NCI-H1694 (cell line): ENCODE data around the gene FOXN4.

Experiments used
- DNase-seq: peaks from one replicate; lab custom pipeline; 2025; lab: John Stamatoyannopoulos, UW

The FOXN4 gene

DNA sequence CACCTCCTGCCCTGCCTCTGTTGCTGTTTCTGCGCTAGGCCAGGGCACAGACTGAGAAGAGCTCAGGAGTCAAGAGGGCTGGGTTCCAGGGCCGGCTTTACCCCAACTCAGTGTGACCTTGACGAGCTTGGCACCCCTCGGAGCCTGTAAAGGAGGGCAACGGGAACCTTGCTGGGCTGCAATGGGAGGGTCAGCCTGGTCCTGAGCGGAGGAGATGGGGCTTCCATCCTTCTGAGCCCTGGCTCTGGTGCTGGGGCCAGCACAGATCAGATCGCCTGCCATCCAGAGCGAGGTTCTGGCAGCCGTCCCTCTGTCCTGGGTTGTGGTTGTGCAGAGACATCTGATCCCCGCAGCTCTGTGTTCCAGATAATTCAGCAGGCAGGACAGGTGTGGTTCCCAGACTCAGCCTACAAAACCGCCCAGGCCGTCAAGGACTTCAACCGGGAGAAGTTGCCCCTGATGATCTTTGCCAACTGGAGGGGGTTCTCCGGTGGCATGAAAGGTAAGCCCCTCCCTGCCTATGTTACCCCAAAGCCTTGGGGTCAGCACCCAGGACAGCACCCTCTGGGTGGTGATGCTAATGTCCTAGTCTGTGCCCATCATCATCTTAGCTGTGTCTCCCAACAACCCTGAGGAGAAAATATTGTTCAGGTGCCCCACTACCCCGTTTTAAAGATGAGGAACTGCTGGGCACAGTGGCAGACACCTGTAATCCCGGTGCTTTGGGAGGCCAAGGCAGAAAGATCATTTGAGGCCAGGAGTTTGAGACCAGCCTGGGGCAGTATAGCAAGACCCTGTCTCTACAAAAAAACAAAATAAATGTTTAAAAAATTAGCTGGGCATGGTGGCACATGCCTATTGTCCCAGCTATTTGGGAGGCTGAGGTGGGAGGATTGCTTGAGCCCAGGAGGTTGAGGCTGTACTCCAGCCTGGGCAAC, 50.2 kb downstream of the FOXN4 start:
- no peak for DNase-seq

DNA sequence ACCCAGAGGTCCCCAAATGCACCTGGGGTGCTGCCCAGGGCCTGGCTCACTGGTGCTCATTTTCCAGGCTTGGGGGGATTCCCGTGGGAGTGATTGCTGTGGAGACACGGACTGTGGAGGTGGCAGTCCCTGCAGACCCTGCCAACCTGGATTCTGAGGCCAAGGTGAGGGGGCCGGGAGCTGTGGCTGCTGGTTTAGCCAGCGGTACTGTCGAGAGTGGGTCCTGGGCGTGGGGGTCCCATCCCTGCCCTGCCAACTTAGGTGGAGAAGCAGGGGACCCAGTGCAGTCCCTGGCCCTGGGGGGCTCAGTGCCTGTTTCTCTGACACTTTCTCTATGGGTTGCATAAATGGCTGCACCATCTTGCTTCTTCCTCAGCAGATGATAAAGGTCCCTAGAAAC, 50.9 kb downstream of the FOXN4 start:
- DNase-seq: no peak

DNA sequence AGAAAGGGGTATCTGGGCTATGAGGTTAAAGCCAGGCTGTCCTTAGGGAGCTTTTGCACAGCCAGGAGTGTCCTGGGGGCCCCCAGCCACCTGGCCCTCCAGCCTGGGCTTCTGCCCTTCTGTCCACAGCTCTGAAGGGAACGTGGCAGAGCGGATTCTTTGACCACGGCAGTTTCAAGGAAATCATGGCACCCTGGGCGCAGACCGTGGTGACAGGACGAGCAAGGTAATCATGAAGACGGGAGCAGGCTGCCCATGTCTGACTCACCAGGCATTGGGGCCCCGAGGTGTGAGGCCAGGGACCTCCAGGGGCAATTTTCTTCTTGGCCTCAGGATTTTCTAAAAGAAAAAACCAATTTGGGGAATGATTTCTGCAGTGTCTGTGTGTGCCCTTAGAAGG, 53.1 kb downstream of the FOXN4 start:
- DNase-seq: no peak

DNA sequence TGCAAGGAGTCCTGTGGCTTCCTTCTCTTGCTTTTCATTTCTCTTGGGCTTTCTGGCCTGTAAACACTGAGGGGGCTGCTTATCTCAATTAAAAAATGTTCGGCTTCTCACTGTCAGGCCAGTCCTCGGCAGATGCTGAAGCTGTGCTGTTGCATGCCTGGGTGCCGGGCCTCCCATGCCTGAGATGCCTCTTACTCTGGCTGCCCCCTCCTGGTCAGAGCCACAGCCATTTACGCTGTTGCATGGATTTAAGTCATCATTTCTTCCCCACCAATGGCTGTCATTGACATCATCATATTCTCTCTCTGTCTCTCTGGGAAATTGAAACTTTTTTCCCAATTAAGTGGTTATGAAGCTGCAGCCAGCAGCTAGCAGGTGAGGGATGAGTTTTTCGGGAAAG, 53.7 kb downstream of the FOXN4 start:
- DNase-seq: no peak

DNA sequence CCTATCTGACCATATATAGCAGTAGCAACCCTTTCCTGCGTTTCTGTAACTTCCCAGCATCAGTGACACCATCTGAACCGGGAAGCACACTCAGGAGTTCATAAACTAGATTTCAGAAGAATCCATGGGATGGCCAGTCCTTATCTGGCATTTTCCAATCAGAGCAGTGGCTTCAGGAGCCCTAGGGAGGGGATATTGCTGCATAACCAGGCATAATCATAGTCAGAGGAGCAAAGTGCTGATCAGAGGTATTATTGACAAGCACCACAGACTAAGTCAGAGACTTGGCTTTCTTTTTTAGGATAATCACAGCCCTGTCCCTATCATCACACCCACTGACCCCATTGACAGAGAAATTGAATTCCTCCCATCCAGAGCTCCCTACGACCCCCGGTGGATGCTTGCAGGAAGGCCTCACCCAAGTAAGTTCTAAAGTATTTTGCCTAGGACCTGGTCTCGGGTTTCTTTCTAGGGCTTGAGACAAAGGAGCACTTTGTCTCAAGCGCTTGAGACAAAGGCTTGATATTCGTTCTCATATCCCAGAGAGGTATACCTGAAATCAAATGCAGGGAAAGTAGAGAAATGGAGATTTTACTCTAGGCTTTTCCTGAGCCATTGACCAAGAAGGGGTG, 55.1 kb downstream of the FOXN4 start:
- DNase-seq: no peak

DNA sequence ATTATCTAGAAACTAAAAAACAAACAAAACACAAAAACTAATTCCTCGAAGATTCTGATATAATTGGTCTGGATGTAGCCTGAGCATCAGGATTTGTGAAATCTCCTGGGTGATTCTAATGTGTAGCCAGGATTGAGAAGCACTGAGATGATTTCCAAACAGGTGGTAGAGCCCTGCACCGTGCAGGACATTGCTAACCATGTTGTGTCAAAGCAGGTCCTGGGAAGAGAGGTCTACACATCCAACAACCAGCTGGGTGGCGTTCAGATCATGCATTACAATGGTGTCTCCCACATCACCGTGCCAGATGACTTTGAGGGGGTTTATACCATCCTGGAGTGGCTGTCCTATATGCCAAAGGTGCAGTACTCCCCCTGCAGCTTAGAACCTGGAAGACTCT, 56.3 kb downstream of the FOXN4 start:
- DNase-seq: no peak

DNA sequence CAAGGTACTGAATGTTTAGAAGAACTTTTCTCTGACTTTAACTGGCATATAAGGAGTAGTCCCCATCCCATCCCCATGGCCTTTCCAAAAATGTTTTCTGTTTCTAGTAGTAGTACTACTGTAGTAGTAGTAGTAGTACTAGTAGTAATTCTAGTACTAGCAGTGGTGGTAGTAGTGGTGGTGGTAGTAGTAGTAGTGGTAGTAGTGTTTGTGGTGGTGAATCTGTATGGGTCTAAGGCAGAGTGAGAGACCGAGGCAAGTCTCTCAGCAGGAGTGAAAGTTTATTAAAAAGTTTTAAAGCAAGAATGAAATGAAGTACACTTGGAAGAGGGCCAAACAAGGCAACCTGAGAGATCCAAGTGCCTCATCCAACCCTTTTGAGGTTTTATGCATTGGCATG, 58.6 kb downstream of the FOXN4 start:
- no peak for DNase-seq

DNA sequence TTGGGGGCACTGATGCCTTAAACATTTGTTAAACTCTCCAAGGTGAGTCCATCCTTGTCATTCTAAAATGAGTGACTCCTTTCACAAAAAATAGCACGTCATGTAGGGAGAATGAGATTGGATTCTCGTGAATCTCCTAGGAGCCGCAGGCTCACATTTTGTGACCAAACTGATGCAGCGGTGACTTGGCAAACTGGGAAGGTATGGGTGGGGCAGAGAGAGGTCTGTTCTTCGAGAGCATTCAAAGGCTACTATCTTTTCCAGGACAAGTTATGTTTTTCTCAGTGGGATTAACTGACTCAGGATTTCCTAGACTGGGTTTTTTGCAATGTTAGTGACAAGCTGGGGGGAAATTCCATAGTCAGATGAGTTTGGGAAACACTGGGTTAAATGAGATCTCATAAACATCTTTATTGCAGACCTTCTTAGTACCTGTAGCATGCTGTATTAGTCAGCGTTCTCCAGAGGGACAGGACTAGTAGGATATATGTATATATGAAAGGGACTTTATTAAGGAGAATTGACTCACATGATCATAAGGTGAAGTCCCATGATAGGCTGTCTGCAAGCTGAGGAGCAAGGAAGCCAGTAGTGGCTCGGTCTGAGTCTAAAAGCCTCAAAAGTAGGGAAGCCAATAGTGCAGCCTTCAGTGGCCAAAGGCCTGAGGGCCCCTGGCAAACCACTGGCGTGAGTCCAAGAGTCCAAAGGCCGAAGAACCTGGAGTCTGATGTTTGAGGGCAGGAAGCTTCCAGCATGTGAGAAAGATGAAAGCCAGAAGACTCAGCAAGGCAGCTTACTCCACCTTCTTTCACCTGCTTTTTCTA, 61.0 kb downstream of the FOXN4 start:
- no peak for DNase-seq

DNA sequence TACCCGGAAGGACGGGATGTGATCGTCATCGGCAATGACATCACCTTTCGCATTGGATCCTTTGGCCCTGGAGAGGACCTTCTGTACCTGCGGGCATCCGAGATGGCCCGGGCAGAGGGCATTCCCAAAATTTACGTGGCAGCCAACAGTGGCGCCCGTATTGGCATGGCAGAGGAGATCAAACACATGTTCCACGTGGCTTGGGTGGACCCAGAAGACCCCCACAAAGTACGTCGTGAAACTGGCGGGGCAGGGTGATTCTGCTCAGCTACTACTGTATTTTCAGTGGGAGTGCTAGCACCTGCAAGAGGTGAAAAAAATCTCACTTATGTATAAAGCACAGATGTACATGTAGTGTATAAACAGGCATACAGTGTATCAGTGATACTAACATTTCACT, 62.9 kb downstream of the FOXN4 start:
- DNase-seq: no peak

DNA sequence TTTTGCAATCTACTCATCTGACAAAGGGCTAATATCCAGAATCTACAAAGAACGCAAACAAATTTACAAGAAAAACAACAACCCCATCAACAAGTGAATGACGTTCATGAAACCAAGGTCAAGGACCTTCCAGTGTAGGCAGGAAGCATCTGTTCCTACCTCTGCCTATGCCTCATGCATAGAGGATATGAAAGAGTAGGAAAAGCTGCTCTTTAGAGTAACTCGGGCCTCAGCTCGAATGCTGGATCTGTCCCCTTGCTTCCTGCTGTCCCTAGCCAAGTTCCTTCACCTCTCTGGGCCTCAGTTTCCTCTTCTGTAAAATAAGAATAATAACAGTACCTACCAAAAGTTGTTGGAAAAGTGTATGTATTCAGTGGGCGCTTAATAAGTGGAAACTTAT, 65.0 kb downstream of the FOXN4 start:
- DNase-seq: no peak

DNA sequence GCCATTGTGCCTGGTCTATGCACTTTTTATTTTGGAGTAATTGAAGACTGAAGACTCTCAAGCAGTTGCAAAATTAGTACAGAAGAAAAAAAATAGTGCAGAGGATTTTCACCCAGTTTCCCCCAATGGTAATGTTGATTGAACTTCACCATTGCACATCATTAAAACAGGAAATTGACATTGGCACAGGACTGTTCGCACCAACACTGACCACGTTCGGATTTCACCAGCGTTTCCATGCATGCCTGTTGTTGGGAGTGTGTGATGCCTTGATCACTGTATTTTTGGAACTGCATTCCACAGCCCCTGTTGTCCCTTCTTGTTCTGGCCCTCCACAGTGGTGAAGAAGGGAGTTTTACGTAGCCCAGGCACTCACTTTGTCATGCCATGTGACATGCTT, 67.1 kb downstream of the FOXN4 start:
- no peak for DNase-seq

DNA sequence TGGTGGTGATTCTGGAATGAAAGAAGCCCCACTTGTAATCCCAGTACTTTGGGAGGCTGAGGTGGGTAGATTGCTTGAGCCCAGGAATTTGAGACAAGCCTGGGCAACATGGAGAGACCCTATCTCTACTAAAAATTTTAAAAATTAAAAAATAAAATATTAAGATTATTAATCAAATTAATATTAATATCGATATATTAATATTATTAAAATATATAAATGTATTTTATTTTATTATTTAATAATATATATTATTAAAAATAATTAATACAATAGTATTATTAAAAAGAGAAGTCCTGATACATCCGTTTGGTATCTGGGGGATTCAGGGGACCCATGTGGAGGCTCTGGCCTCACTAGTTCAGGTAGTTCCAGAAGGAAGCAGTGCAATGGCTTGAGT, 68.7 kb downstream of the FOXN4 start:
- no peak for DNase-seq

DNA sequence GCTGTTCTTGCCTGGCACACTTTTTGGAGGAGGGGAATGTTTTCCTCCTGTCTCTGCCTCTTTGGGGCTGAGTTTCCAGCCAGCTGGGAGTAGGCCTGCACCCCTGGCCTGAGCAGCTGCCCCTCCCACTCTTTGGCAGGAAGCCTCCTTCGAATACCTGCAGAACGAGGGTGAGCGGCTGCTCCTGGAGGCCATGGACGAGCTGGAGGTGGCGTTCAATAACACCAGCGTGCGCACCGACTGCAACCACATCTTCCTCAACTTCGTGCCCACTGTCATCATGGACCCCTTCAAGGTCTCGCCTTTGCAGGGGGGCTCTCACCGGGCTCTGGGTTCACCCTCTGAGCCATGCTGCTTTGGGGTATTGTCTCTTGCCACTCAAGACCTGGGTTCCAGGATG, 69.4 kb downstream of the FOXN4 start:
- DNase-seq: no peak

DNA sequence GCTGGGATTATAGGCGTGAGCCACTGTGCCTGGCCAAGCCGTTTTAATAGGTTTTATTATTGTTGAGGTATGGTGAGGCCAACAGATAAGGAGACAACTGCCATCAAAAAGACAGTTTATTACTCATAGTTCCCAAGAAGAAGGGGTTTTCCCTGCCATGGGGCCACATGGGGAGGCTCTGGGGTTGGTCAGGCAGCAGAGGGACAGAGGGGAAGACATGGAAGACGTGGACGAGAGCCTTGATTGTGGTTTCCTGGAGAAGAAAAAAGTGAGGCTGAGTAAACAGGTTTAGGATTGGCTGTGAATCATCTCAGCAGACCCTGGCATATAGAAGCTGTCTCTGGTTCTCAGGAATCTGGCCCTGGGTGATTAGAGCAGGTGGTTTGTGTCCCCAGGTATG, 69.9 kb downstream of the FOXN4 start:
- no peak for DNase-seq

DNA sequence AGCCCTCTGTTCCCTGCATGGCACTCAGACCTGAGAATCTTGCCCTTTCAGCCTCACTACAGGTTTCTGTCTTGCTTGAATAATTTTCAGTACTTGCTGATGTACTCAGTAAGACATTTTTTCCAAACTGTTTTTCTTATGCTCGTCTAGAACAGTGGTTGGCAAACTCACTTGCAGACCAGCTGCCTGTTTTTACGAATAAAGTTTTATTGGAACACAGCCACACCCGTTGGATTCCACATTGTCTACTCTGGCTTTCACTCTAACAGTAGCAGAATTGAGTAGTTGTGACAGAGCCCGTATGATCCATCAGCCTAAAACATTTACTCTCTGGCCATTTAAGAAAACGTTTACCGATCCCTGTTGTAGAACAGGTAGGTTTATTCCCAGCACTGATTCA, 72.8 kb downstream of the FOXN4 start:
- no peak for DNase-seq

DNA sequence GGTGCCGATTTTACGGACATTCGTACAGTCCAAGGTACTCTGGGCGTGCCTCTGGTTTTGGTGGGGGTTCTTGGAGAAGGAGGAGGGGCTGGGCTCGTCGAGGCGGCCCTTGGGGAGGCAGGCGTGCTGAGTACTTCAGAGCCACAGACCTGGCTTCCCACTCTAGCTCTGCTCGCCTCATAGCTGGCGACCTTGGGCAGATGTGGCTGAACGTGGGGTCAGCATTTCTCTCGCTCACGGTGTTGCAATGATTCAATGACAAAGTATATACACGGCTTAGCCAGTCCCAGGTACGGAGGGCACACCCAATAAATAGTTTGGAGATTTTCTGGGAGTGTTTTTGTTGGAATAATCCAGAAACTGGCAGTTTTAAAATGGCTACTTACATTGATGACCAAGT, 75.1 kb downstream of the FOXN4 start:
- no peak for DNase-seq

DNA sequence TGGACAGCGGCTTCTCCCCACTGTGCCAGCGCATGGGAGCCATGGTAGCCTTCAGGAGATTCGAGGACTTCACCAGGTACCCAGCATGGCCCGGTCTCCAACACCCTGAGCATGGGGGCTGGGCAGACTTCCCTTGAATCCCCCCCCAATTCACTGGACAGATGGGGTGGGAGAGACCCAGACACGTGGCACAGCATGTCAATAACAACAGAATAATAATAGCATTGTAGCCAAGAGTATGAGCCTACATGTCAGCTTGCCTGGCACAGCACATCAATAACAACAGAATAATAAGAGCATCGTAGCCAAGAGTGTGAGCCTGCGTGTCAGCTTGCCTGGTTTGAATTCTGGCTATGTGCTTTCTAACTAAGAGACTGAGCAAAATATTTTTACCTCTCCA, 76.4 kb downstream of the FOXN4 start:
- DNase-seq: no peak

DNA sequence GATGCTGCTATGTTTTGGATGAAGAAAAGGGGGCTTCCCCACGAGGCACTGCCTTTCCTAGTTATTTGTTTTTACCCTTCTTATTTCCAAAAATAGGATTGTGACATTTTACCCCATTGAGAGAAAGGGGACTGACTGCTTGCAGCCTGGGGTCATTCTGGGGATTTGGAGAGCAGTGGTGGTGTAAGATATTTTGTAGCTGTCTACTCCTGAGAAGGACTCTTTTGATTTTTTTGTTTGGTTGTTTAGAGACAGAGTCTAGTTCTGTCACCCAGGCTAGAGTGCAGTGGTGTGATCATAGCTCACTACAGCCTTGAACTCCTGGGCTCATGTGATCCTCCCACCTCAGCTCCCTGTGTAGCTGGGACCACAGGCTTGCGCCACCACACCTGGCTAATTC, 78.9 kb downstream of the FOXN4 start:
- DNase-seq: no peak

DNA sequence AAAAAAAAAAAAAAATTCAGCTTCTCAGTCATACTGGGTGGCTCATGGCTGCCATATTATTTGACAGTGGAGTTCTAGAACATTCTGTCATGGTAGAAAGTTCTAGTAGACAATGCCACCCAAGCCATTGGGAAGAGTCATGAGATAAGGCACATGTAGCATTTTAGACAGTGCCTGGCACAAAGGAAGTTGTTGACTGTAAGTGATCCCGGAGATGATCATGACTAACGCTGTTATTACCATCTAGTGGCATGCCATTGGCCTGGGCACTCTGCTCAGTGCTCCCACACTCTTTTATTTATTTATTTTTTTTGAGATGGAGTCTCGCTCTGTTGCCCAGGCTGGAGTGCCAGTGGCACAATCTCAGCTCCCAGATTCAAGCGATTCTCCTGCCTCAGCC, 80.4 kb downstream of the FOXN4 start:
- DNase-seq: no peak
